Smooth muscle cell (in vitro differentiated cells): Measurements from ENCODE around the gene RHOF. TPM values are rescaled to one million over a fixed set of nuclear protein-coding genes. Genes with fewer than 3 reads are reported as not detected.

ENCODE experiments used
- DNase-seq: peaks from one replicate; lab custom pipeline; 2025; ENCODE audit not compliant: unreplicated experiment; lab: John Stamatoyannopoulos, UW
- H2AFZ ChIP-seq: fragments of 200-600 bp; sonication (generic); 2 replicates; pipeline ENCODE4 v1.6.0; 2016; ENCODE audit warnings: antibody characterized with exemption, low read depth, mild to moderate bottlenecking
- H3F3A ChIP-seq: fragments of 200-600 bp; sonication (generic); 2 replicates; pipeline ENCODE4 v1.6.0; 2017; ENCODE audit warnings: antibody characterized with exemption, low read depth
- H3K27ac ChIP-seq: fragments of 200-600 bp; sonication (generic); 2 replicates; pipeline ENCODE4 v1.5.1; 2016; ENCODE audit warnings: low read depth, mild to moderate bottlenecking
- H3K27me3 ChIP-seq: fragments of 200-600 bp; sonication (generic); 2 replicates; pipeline ENCODE4 v1.6.1; 2016; ENCODE audit warnings: low read depth, mild to moderate bottlenecking
- H3K36me3 ChIP-seq: fragments of 200-600 bp; sonication (generic); 2 replicates; pipeline ENCODE4 v1.5.1; 2016; ENCODE audit warnings: low read depth
- H3K4me1 ChIP-seq: fragments of 200-600 bp; sonication (generic); 2 replicates; pipeline ENCODE4 v1.5.1; 2016; ENCODE audit warnings: low read depth
- H3K4me2 ChIP-seq: fragments of 200-600 bp; sonication (generic); 2 replicates; pipeline ENCODE4 v1.6.0; 2016; ENCODE audit warnings: mild to moderate bottlenecking
- H3K4me3 ChIP-seq: fragments of 200-600 bp; sonication (generic); 2 replicates; pipeline ENCODE4 v1.5.1; 2016; ENCODE audit warnings: mild to moderate bottlenecking
- H3K79me2 ChIP-seq: fragments of 200-600 bp; sonication (generic); 2 replicates; pipeline ENCODE4 v1.6.0; 2016; ENCODE audit warnings: low read depth, mild to moderate bottlenecking
- H3K9ac ChIP-seq: fragments of 200-600 bp; sonication (generic); 2 replicates; pipeline ENCODE4 v1.6.0; 2016; ENCODE audit warnings: low read depth
- H3K9me3 ChIP-seq: fragments of 200-600 bp; sonication (generic); replicated peaks from 2 replicates; pipeline ENCODE4 v1.5.1; 2016; ENCODE audit warnings: low read depth
- H4K20me1 ChIP-seq: fragments of 200-600 bp; sonication (generic); 2 replicates; pipeline ENCODE4 v1.6.0; 2016; ENCODE audit warnings: low read depth
- CTCF ChIP-seq: fragments of 200-600 bp; sonication (generic); IDR thresholded peaks from 2 replicates; pipeline ENCODE4 v1.5.1; 2017; ENCODE audit warnings: borderline replicate concordance, mild to moderate bottlenecking, antibody characterized with exemption; ENCODE audit not compliant: insufficient read depth, poor library complexity, severe bottlenecking
- WGBS: methylation state at CpG from one replicate; pipeline ENCODE4 v1.1.7; 2016; ENCODE audit warnings: low lambda C conversion rate; 5-methylcytosine and 5-hydroxymethylcytosine counted together
- polyA plus RNA-seq: library from polyadenylated mRNA; unstranded; fragments of >200 nt; fragmentation: Nextera tagmentation; extraction: Ambion mirVana; gene quantifications from 2 replicates; pipeline ENCODE4 v1.2.1, GENCODE V29; 2016
- total RNA-seq: library from RNA; depleted of rRNA; stranded (reverse); fragments of >200 nt; gene quantifications from 2 replicates; pipeline ENCODE4 v1.2.3, GENCODE V29; 2014

Gene RHOF
- total and polyA plus RNA-seq, 2 experiments from 2014 or later, result 15.3 to 25.9 TPM

GRCh38 chr12:121828826-121829225, 35.3 kb upstream of the RHOF start:
- H3K9me3 ChIP-seq, result no peaks in the 10 kb centered on the region

GRCh38 chr12:121828306-121828705, 34.8 kb upstream of the RHOF start:
- Histone ChIP-seq H3K9ac (no peak overlapping the region), H3K4me1 (no peaks in the 10 kb centered on the region), H3K4me2 (no peak overlapping the region), H3K27me3 (no peaks in the 10 kb centered on the region), H3K9me3 (no peaks in the 10 kb centered on the region), H2AFZ (no peak overlapping the region), H3K36me3 (no peaks in the 10 kb centered on the region), H3F3A (no peaks in the 10 kb centered on the region), H3K27ac (no peak overlapping the region), H4K20me1 (peaks cover 13% of the 10 kb centered on the region), H3K4me3 (no peak overlapping the region), H3K79me2 (no peaks in the 10 kb centered on the region)
- DNase-seq, result no peak
- no peak for TF ChIP-seq CTCF
- 96% methylated on average over 8 of the region's 8 CpGs for WGBS

More at GRCh38 chr12:121828826-121829225, 35.3 kb upstream of the RHOF start:
- no peaks in the 10 kb centered on the region for H3K4me1 ChIP-seq
- TF ChIP-seq CTCF, result no peak
- H3K79me2 ChIP-seq, result no peaks in the 10 kb centered on the region
- H4K20me1 ChIP-seq, result peaks cover 13% of the 10 kb centered on the region
- no peak overlapping the region for H3K4me2 ChIP-seq
- DNase-seq, result no peak
- no peak overlapping the region for H3K27ac ChIP-seq
- H3F3A ChIP-seq, result no peaks in the 10 kb centered on the region
- no peaks in the 10 kb centered on the region for H3K36me3 ChIP-seq
- no peak overlapping the region for H3K4me3 ChIP-seq
- no peak overlapping the region for H2AFZ ChIP-seq
- H3K9ac ChIP-seq, result no peak overlapping the region
- 96% methylated on average over 8 of the region's 9 CpGs for WGBS
- H3K27me3 ChIP-seq, result no peaks in the 10 kb centered on the region

GRCh38 chr12:121827351-121828099, 34.0 kb upstream of the RHOF start:
- Histone ChIP-seq H3K4me2 (no peak overlapping the region), H2AFZ (no peak overlapping the region), H3K27me3 (no peaks in the 10 kb centered on the region), H3K27ac (no peak overlapping the region), H4K20me1 (peaks cover 13% of the 10 kb centered on the region), H3K9ac (no peak overlapping the region), H3F3A (no peaks in the 10 kb centered on the region), H3K79me2 (no peaks in the 10 kb centered on the region), H3K4me1 (no peaks in the 10 kb centered on the region), H3K4me3 (no peak overlapping the region), H3K9me3 (no peaks in the 10 kb centered on the region), H3K36me3 (no peaks in the 10 kb centered on the region)
- 97% methylated on average over 47 of the region's 48 CpGs for WGBS
- no peak for TF ChIP-seq CTCF
- no peak for DNase-seq
